ENCODE data around the gene ARMC2.

GRCh38 chr6:108862479-108863191 is 14.4 kb downstream of the ARMC2 start:
- TF ChIP-seq, protein P1, sequence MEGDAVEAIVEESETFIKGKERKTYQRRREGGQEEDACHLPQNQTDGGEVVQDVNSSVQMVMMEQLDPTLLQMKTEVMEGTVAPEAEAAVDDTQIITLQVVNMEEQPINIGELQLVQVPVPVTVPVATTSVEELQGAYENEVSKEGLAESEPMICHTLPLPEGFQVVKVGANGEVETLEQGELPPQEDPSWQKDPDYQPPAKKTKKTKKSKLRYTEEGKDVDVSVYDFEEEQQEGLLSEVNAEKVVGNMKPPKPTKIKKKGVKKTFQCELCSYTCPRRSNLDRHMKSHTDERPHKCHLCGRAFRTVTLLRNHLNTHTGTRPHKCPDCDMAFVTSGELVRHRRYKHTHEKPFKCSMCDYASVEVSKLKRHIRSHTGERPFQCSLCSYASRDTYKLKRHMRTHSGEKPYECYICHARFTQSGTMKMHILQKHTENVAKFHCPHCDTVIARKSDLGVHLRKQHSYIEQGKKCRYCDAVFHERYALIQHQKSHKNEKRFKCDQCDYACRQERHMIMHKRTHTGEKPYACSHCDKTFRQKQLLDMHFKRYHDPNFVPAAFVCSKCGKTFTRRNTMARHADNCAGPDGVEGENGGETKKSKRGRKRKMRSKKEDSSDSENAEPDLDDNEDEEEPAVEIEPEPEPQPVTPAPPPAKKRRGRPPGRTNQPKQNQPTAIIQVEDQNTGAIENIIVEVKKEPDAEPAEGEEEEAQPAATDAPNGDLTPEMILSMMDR (IDR thresholded peaks at IDR 0.05) = no peak
- TF ChIP-seq RFX5 (IDR thresholded peaks at IDR 0.05; ENCODE audit: low read length) (no peak), RAD21 (IDR thresholded peaks at IDR 0.05; ENCODE audit: low read length) (no peak), EZH2phosphoT487 (IDR thresholded peaks at IDR 0.05; ENCODE audit: borderline replicate concordance, low read depth) (no peak), NRF1 (IDR thresholded peaks at IDR 0.05; ENCODE audit: low read depth, low read length) (no peak), TAF1 (IDR thresholded peaks at IDR 0.05; ENCODE audit: borderline replicate concordance, low read depth, low read length) (no peak), REST (IDR thresholded peaks at IDR 0.05; ENCODE audit: low read depth, low read length) (no peak), EP300 (IDR thresholded peaks at IDR 0.05; ENCODE audit: borderline replicate concordance in 1 of 2, low read depth in 1 of 2, low read length in 1 of 2) (no peak), JUND (IDR thresholded peaks at IDR 0.05) (no peak), TEAD4 (IDR thresholded peaks at IDR 0.05; ENCODE audit: borderline replicate concordance, insufficient read depth) (no peak), GABPA (IDR thresholded peaks at IDR 0.05; ENCODE audit: low read depth) (no peak), RCOR1 (IDR thresholded peaks at IDR 0.05; ENCODE audit: low read length) (no peak)
- TF ChIP-seq, protein P2, sequence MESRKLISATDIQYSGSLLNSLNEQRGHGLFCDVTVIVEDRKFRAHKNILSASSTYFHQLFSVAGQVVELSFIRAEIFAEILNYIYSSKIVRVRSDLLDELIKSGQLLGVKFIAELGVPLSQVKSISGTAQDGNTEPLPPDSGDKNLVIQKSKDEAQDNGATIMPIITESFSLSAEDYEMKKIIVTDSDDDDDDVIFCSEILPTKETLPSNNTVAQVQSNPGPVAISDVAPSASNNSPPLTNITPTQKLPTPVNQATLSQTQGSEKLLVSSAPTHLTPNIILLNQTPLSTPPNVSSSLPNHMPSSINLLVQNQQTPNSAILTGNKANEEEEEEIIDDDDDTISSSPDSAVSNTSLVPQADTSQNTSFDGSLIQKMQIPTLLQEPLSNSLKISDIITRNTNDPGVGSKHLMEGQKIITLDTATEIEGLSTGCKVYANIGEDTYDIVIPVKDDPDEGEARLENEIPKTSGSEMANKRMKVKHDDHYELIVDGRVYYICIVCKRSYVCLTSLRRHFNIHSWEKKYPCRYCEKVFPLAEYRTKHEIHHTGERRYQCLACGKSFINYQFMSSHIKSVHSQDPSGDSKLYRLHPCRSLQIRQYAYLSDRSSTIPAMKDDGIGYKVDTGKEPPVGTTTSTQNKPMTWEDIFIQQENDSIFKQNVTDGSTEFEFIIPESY (IDR thresholded peaks at IDR 0.05; ENCODE audit: borderline replicate concordance, low read depth) = no peak
